ENCODE measurements around the gene IP6K3.

Gene IP6K3

GRCh38 chr6:33755070-33755869 is 8.6 kb upstream of the IP6K3 start:
- no peak for TF ChIP-seq MAX (IDR thresholded peaks at IDR 0.05; ENCODE audit: low read depth, low read length)
- TF ChIP-seq MYC (IDR thresholded peaks at IDR 0.05; ENCODE audit: low read depth, low read length), result no peak
- TF ChIP-seq CTCF (IDR thresholded peaks at IDR 0.05; ENCODE audit: low read depth, low read length), result no peak
- TF ChIP-seq POLR2A (IDR thresholded peaks at IDR 0.05; ENCODE audit: extremely low read depth, insufficient read length), result no peak
- H3K4me3 ChIP-seq (ENCODE audit: low read depth, low read length), result no peak overlapping the region
- no peak for DNase-seq (ENCODE audit: low read depth)

GRCh38 chr6:33754222-33754621 is 7.5 kb upstream of the IP6K3 start:
- TF ChIP-seq POLR2A (IDR thresholded peaks at IDR 0.05; ENCODE audit: extremely low read depth, insufficient read length), result no peak
- no peak overlapping the region for H3K4me3 ChIP-seq (ENCODE audit: low read depth, low read length)
- DNase-seq (ENCODE audit: low read depth), result no peak

- no peak overlapping the region for H3K4me3 ChIP-seq (ENCODE audit: low read depth, low read length)
- TF ChIP-seq MYC (IDR thresholded peaks at IDR 0.05; ENCODE audit: low read depth, low read length) (no peak), POLR2A (IDR thresholded peaks at IDR 0.05; ENCODE audit: extremely low read depth, insufficient read length) (no peak), CTCF (IDR thresholded peaks at IDR 0.05; ENCODE audit: low read depth, low read length) (no peak), MAX (IDR thresholded peaks at IDR 0.05; ENCODE audit: low read depth, low read length) (no peak)
- DNase-seq (ENCODE audit: low read depth), result no peak
Observed at GRCh38 chr6:33752646-33753015, 5.9 kb upstream of the IP6K3 start.

- no peak overlapping the region for H3K4me3 ChIP-seq (ENCODE audit: low read depth, low read length)
- DNase-seq (ENCODE audit: low read depth), result peak; percentile 38
- TF ChIP-seq MYC (IDR thresholded peaks at IDR 0.05; ENCODE audit: low read depth, low read length) (no peak), POLR2A (IDR thresholded peaks at IDR 0.05; ENCODE audit: extremely low read depth, insufficient read length) (no peak), CTCF (IDR thresholded peaks at IDR 0.05; ENCODE audit: low read depth, low read length) (no peak), MAX (IDR thresholded peaks at IDR 0.05; ENCODE audit: low read depth, low read length) (no peak)
Observed at GRCh38 chr6:33751771-33752645, 5.3 kb upstream of the IP6K3 start.

GRCh38 chr6:33750244-33750991 is 3.7 kb upstream of the IP6K3 start:
- no peak overlapping the region for H3K4me3 ChIP-seq (ENCODE audit: low read depth, low read length)
- peak; percentile 69 for TF ChIP-seq MAX (IDR thresholded peaks at IDR 0.05; ENCODE audit: low read depth, low read length)
- TF ChIP-seq POLR2A (IDR thresholded peaks at IDR 0.05; ENCODE audit: extremely low read depth, insufficient read length), result no peak
- DNase-seq (ENCODE audit: low read depth), result peak; percentile 70

- DNase-seq (ENCODE audit: low read depth), result no peak
- no peak overlapping the region for H3K4me3 ChIP-seq (ENCODE audit: low read depth, low read length)
- TF ChIP-seq MAX (IDR thresholded peaks at IDR 0.05; ENCODE audit: low read depth, low read length) (no peak), CTCF (IDR thresholded peaks at IDR 0.05; ENCODE audit: low read depth, low read length) (no peak), MYC (IDR thresholded peaks at IDR 0.05; ENCODE audit: low read depth, low read length) (no peak), POLR2A (IDR thresholded peaks at IDR 0.05; ENCODE audit: extremely low read depth, insufficient read length) (no peak)
Observed at GRCh38 chr6:33749401-33749800, 2.7 kb upstream of the IP6K3 start.
